GM19452 (cell line): ENCODE results near the gene NES.

ENCODE experiments used
- ATAC-seq: cut with Tn5 transposase; IDR thresholded peaks from one replicate; pipeline ENCODE4 v1.9.1; 2021; ENCODE audit not compliant: unreplicated experiment

The NES gene

GRCh38 chr1:156676820-156677615 is at the start of gene NES:
TSS of gene NES (minus strand) at chr1:156677407. CDS start at chr1:156677264, 143 bp downstream.
- no peak for ATAC-seq

GRCh38 chr1:156726549-156727226 is 49.5 kb upstream of the NES start:
- no peak for ATAC-seq

- no peak for ATAC-seq
Observed at GRCh38 chr1:156725683-156726280, 48.6 kb upstream of the NES start.

- no peak for ATAC-seq
Observed at GRCh38 chr1:156721535-156721934, 44.3 kb upstream of the NES start.

- ATAC-seq, result no peak
Observed at GRCh38 chr1:156721131-156721530, 43.9 kb upstream of the NES start.

GRCh38 chr1:156717351-156717750 is 40.1 kb upstream of the NES start:
- ATAC-seq, result no peak

GRCh38 chr1:156714830-156715229 is 37.6 kb upstream of the NES start:
- ATAC-seq, result no peak

- no peak for ATAC-seq
Observed at GRCh38 chr1:156712626-156713025, 35.4 kb upstream of the NES start.

- ATAC-seq, result no peak
Observed at GRCh38 chr1:156711011-156711817, 34.0 kb upstream of the NES start.

GRCh38 chr1:156709757-156710489 is 32.7 kb upstream of the NES start:
- no peak for ATAC-seq

GRCh38 chr1:156709031-156709430 is 31.8 kb upstream of the NES start:
- ATAC-seq, result no peak

- no peak for ATAC-seq
Observed at GRCh38 chr1:156708218-156708661, 31.0 kb upstream of the NES start.

- ATAC-seq, result no peak
Observed at GRCh38 chr1:156707417-156708217, 30.4 kb upstream of the NES start.

- no peak for ATAC-seq
Observed at GRCh38 chr1:156706657-156707416, 29.6 kb upstream of the NES start.

GRCh38 chr1:156705918-156706656 is 28.9 kb upstream of the NES start:
- no peak for ATAC-seq

GRCh38 chr1:156705321-156705917 is 28.2 kb upstream of the NES start, which contains the start of gene CRABP2:
TSS of gene CRABP2 (minus strand) at chr1:156705583. CDS start at chr1:156705446, 137 bp downstream.
- no peak for ATAC-seq

GRCh38 chr1:156704930-156705320 is 27.7 kb upstream of the NES start:
- no peak for ATAC-seq
